Nephron progenitor cell (in vitro differentiated cells): ENCODE measurements around the gene CDC42BPA.
A peak's percentile ranks its signal among the peaks of the same experiment; 100 is the strongest.

Experiments
- DNase-seq: peaks from one replicate; pipeline ENCODE4 v3.0.0; 2021
- H3K27ac Mint-ChIP-seq: 2 replicates; pipeline ENCODE4 v1.8.0; 2021; ENCODE audit warnings: mild to moderate bottlenecking, moderate library complexity, mixed read lengths
- H3K27me3 Mint-ChIP-seq: 2 replicates; pipeline ENCODE4 v1.8.0; 2021; ENCODE audit warnings: mild to moderate bottlenecking, low read depth, mixed read lengths; ENCODE audit not compliant: poor library complexity
- H3K36me3 Mint-ChIP-seq: 2 replicates; pipeline ENCODE4 v1.8.0; 2021; ENCODE audit warnings: low read depth, mixed read lengths
- H3K4me1 Mint-ChIP-seq: 2 replicates; pipeline ENCODE4 v1.8.0; 2021; ENCODE audit warnings: mixed read lengths
- H3K4me3 Mint-ChIP-seq: 2 replicates; pipeline ENCODE4 v1.8.0; 2021; ENCODE audit warnings: mild to moderate bottlenecking, moderate library complexity, mixed read lengths
- H3K9me3 Mint-ChIP-seq: 2 replicates; pipeline ENCODE4 v1.8.0; 2021; ENCODE audit warnings: mild to moderate bottlenecking, moderate library complexity, mixed read lengths
- TF ChIP-seq, protein P1 (sequence below): fragments of 200-600 bp; sonication (generic); IDR thresholded peaks from 2 replicates; pipeline ENCODE4 v1.5.0; 2021; ENCODE audit warnings: antibody characterized with exemption

Gene CDC42BPA

DNA sequence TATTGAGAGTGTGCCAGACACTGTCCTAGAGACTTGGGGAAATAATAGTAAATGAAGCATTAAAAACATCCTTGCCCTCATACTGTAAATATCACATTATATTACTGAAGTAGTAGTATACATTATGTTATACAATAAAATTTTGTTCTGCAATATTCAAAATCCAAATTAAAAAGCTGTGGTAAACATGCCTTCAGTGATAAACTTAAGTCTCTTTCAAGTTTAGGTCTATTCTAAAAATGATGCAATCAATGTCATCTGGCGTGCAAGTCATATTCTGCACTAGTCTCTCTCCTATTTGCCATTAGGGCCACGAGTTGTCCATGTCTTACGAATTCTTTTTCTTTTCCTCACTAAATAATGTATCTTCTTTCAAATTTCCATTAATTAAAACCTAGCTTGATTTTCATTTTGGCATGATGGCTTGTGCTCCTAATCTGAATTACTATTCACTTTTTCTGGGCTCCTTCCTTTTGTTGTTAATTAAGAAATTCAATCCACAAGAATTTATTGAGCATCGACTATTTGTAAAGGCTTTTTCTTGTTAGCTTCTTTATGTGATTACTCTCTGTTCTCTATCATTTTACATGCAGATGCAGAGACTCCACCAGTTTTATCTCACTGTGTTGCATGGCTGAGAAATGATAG lies 247.5 kb downstream of the CDC42BPA start:
- no peak for DNase-seq
- Mint-ChIP-seq H3K36me3 (peaks cover 8% of the 10 kb centered on the region), H3K27ac (no peak overlapping the region), H3K4me1 (peaks cover 11% of the 10 kb centered on the region), H3K27me3 (no peaks in the 10 kb centered on the region), H3K9me3 (no peaks in the 10 kb centered on the region), H3K4me3 (no peak overlapping the region)
- TF ChIP-seq, protein P1, sequence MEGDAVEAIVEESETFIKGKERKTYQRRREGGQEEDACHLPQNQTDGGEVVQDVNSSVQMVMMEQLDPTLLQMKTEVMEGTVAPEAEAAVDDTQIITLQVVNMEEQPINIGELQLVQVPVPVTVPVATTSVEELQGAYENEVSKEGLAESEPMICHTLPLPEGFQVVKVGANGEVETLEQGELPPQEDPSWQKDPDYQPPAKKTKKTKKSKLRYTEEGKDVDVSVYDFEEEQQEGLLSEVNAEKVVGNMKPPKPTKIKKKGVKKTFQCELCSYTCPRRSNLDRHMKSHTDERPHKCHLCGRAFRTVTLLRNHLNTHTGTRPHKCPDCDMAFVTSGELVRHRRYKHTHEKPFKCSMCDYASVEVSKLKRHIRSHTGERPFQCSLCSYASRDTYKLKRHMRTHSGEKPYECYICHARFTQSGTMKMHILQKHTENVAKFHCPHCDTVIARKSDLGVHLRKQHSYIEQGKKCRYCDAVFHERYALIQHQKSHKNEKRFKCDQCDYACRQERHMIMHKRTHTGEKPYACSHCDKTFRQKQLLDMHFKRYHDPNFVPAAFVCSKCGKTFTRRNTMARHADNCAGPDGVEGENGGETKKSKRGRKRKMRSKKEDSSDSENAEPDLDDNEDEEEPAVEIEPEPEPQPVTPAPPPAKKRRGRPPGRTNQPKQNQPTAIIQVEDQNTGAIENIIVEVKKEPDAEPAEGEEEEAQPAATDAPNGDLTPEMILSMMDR: no peak

DNA sequence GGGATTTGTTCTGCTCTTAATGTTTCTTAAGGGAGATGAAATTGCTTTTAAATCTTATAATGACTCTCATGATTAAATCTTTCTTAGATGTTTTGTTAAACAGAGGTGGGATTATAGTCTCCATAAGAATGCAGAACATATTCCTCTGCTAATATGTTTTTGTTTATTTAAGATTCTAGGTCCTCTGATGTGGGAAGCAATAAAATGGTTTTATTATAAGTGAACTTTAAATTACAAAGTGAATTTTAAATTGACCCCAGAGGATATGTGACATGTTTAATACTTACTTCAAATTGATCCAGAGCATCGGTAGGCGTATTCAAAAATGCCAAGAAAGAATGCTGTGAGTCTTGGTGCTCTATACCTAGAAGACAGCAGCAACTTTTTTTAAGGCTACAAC lies 248.8 kb downstream of the CDC42BPA start:
- H3K36me3 Mint-ChIP-seq: peaks cover 17% of the 10 kb centered on the region
- H3K27me3 Mint-ChIP-seq: no peaks in the 10 kb centered on the region
- H3K9me3 Mint-ChIP-seq: no peaks in the 10 kb centered on the region
- H3K4me1 Mint-ChIP-seq: peaks cover 11% of the 10 kb centered on the region
- H3K4me3 Mint-ChIP-seq: no peak overlapping the region
- no peak overlapping the region for H3K27ac Mint-ChIP-seq
- TF ChIP-seq, protein P1: no peak
- no peak for DNase-seq

DNA sequence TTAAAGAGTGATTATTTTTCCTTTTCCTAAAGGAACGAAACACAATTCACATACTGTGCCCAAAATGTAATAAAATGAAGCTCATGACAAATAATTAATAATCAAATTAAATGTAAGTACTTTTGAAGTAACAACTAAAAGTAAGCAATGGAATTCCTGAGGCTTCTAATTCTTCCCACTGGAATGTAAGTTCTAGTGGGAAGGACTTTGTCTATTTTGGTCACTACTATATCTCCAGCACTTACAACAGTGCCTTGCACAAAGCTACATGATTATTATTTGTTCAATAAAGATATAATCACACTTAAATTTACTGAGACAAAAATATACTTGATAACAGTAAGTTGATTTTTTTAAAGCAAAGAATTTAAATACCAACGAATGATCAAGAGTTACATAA lies 249.4 kb downstream of the CDC42BPA start:
- no peaks in the 10 kb centered on the region for H3K9me3 Mint-ChIP-seq
- no peaks in the 10 kb centered on the region for H3K27me3 Mint-ChIP-seq
- H3K27ac Mint-ChIP-seq: no peak overlapping the region
- H3K4me1 Mint-ChIP-seq: peaks cover 11% of the 10 kb centered on the region
- DNase-seq: no peak
- H3K4me3 Mint-ChIP-seq: no peak overlapping the region
- peaks cover 16% of the 10 kb centered on the region for H3K36me3 Mint-ChIP-seq
- TF ChIP-seq, protein P1: no peak

DNA sequence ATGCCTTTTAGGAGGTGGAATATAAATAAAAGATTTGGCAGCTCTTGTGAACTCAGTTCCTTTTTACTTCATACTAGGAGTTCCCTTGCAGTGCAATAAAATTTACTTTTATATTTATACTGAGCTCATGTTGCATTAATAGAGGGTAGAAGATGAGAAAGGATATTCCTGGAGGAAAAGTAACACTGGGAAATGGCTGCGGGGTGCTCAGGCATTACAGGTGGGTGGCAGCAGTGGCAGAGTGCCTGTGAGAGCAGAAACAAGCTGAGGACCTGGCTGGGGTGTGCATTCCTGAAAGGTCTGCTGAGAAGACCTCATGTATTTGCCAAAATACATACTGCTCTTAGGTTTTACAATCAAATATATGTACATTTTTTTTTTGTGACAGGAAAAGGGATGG lies 251.3 kb downstream of the CDC42BPA start:
- no peaks in the 10 kb centered on the region for H3K9me3 Mint-ChIP-seq
- peaks cover 16% of the 10 kb centered on the region for H3K36me3 Mint-ChIP-seq
- peaks cover under 1% of the 10 kb centered on the region for H3K4me1 Mint-ChIP-seq
- no peak overlapping the region for H3K4me3 Mint-ChIP-seq
- H3K27ac Mint-ChIP-seq: peak overlapping the region; percentile 19
- TF ChIP-seq, protein P1: no peak
- no peak for DNase-seq
- H3K27me3 Mint-ChIP-seq: no peaks in the 10 kb centered on the region

DNA sequence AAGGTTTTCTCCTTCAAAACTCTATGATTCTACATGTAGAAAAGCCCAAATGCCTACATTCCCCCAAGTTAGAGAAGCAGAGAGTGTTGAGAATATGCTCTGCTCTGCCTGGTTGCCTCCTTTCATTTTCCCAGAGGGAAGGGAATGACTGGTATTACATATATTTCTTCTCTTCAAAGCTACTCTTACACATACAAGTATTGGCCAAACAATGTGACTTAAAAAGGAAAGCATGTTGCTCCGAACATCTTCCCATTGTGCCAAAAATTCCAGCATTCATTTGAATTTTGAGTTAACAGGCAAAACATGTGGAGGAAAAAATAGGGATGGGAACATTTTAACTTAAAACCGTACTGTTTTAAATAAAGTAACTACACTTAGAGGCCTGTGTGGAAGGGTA lies 253.0 kb downstream of the CDC42BPA start:
- H3K27ac Mint-ChIP-seq: no peak overlapping the region
- H3K36me3 Mint-ChIP-seq: peaks cover 31% of the 10 kb centered on the region
- H3K9me3 Mint-ChIP-seq: peaks cover 5% of the 10 kb centered on the region
- no peak overlapping the region for H3K4me3 Mint-ChIP-seq
- DNase-seq: no peak
- peaks cover 3% of the 10 kb centered on the region for H3K27me3 Mint-ChIP-seq
- no peaks in the 10 kb centered on the region for H3K4me1 Mint-ChIP-seq
- TF ChIP-seq, protein P1: no peak

DNA sequence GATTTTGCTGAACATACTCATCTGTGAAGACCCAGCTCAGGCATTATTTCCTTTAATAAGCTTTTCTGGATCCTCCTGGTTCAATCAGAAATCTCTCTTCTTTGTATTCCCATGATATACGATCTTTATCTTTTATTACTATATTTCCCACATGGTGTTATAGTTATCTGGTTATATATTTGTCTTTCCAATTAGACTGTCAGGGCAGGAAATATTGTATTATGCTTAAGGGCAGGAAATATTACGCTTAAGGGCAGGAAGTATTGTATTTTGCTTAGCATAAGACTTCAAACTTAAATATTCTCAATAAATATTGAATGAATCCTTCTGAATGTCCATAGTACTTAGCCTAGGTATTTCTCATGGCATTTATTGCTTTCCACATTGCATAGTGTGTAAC lies 256.0 kb downstream of the CDC42BPA start:
- H3K4me3 Mint-ChIP-seq: no peak overlapping the region
- peaks cover 3% of the 10 kb centered on the region for H3K27me3 Mint-ChIP-seq
- TF ChIP-seq, protein P1: no peak
- peak overlapping the region; percentile 13 for H3K27ac Mint-ChIP-seq
- DNase-seq: no peak
- H3K36me3 Mint-ChIP-seq: peaks cover 47% of the 10 kb centered on the region
- peaks cover 15% of the 10 kb centered on the region for H3K9me3 Mint-ChIP-seq
- no peaks in the 10 kb centered on the region for H3K4me1 Mint-ChIP-seq
